H9 (cell line): ENCODE data around the gene SMARCD2. TPM values are rescaled to one million over a fixed set of nuclear protein-coding genes. Genes with fewer than 3 reads are reported as not detected.
A peak's percentile ranks its signal among the peaks of the same experiment; 100 is the strongest.

ENCODE experiments used
- DNase-seq: peaks from one replicate; pipeline ENCODE4 v3.0.0-alpha.2; 2017
- H2AFZ ChIP-seq: one replicate; pipeline ENCODE4 v1.6.1; 2013; ENCODE audit warnings: mild to moderate bottlenecking, low read length, control low read depth, moderate library complexity
- H2AK5ac ChIP-seq: 2 replicates; pipeline ENCODE4 v1.6.1; 2013; ENCODE audit warnings: low read length, control low read depth, mixed read lengths; ENCODE audit not compliant: insufficient read length
- H2BK120ac ChIP-seq: one replicate; pipeline ENCODE4 v1.6.1; 2013; ENCODE audit warnings: low read depth, mild to moderate bottlenecking, low read length, control low read depth, inconsistent platforms; ENCODE audit not compliant: poor library complexity, severe bottlenecking
- H2BK12ac ChIP-seq: 2 replicates; pipeline ENCODE4 v1.6.1; 2013; ENCODE audit warnings: low read length, control low read depth, mixed read lengths, low read depth; ENCODE audit not compliant: insufficient read length
- H2BK15ac ChIP-seq: 2 replicates; pipeline ENCODE4 v1.6.1; 2013; ENCODE audit warnings: low read depth, low read length, control low read depth
- H2BK20ac ChIP-seq: one replicate; pipeline ENCODE4 v1.6.1; 2013; ENCODE audit warnings: low read depth, mild to moderate bottlenecking, low read length, control low read depth, inconsistent platforms; ENCODE audit not compliant: poor library complexity, severe bottlenecking
- H2BK5ac ChIP-seq: 2 replicates; pipeline ENCODE4 v1.6.1; 2013; ENCODE audit warnings: low read length, control low read depth, mixed read lengths; ENCODE audit not compliant: insufficient read length
- H3K14ac ChIP-seq: 2 replicates; pipeline ENCODE4 v1.6.1; 2013; ENCODE audit warnings: low read length, control low read depth; ENCODE audit not compliant: insufficient read depth
- H3K18ac ChIP-seq: 2 replicates; pipeline ENCODE4 v1.6.1; 2013; ENCODE audit warnings: low read depth, mild to moderate bottlenecking, mixed read lengths, low read length, control low read depth; ENCODE audit not compliant: insufficient read length
- H3K23ac ChIP-seq: 2 replicates; pipeline ENCODE4 v1.6.1; 2013; ENCODE audit warnings: low read length, control low read depth, mixed read lengths, low read depth; ENCODE audit not compliant: insufficient read length
- H3K23me2 ChIP-seq: 2 replicates; pipeline ENCODE4 v1.6.1; 2013; ENCODE audit warnings: low read depth, mild to moderate bottlenecking, mixed read lengths, low read length, control low read depth; ENCODE audit not compliant: insufficient read length, poor library complexity, severe bottlenecking
- H3K27ac ChIP-seq: 2 replicates; pipeline ENCODE4 v1.5.1; 2013; ENCODE audit warnings: low read length, control low read depth, mixed read lengths, low read depth; ENCODE audit not compliant: insufficient read length
- H3K27me3 ChIP-seq: 2 replicates; pipeline ENCODE4 v1.6.1; 2013; ENCODE audit warnings: low read length, control low read depth, inconsistent platforms; ENCODE audit not compliant: insufficient read depth
- H3K4ac ChIP-seq: 2 replicates; pipeline ENCODE4 v1.6.1; 2013; ENCODE audit warnings: low read depth, mild to moderate bottlenecking, control low read depth, inconsistent platforms, low read length, moderate library complexity
- H3K4me1 ChIP-seq: 2 replicates; pipeline ENCODE4 v1.6.1; 2013; ENCODE audit warnings: low read length, control low read depth, inconsistent platforms; ENCODE audit not compliant: insufficient read depth
- H3K4me2 ChIP-seq: 2 replicates; pipeline ENCODE4 v1.6.1; 2013; ENCODE audit warnings: low read length, control low read depth, mixed read lengths; ENCODE audit not compliant: insufficient read length, insufficient read depth
- H3K56ac ChIP-seq: 2 replicates; pipeline ENCODE4 v1.6.1; 2013; ENCODE audit warnings: low read depth, mild to moderate bottlenecking, mixed read lengths, low read length, control low read depth; ENCODE audit not compliant: insufficient read length
- H3K79me1 ChIP-seq: 2 replicates; pipeline ENCODE4 v1.6.1; 2013; ENCODE audit warnings: low read depth, mild to moderate bottlenecking, moderate library complexity, low read length, control low read depth, inconsistent platforms; ENCODE audit not compliant: insufficient read depth, poor library complexity, severe bottlenecking
- H3K79me2 ChIP-seq: 2 replicates; pipeline ENCODE4 v1.6.1; 2013; ENCODE audit warnings: low read length, control low read depth, inconsistent platforms; ENCODE audit not compliant: insufficient read depth
- H3K9ac ChIP-seq: 2 replicates; pipeline ENCODE4 v1.6.1; 2013; ENCODE audit warnings: low read length, control low read depth, mixed read lengths; ENCODE audit not compliant: insufficient read length; ENCODE audit errors: extremely low read depth
- H3K9me3 ChIP-seq: one replicate; pipeline ENCODE4 v1.6.1; 2013; ENCODE audit warnings: low read depth, low read length, inconsistent platforms; ENCODE audit not compliant: control insufficient read depth
- H3T11ph ChIP-seq: one replicate; pipeline ENCODE4 v1.6.1; 2013; ENCODE audit warnings: mild to moderate bottlenecking, low read length, control low read depth, inconsistent platforms
- H4K20me1 ChIP-seq: one replicate; pipeline ENCODE4 v1.6.1; 2013; ENCODE audit not compliant: control insufficient read depth, insufficient read length, insufficient read depth
- H4K5ac ChIP-seq: 2 replicates; pipeline ENCODE4 v1.6.1; 2013; ENCODE audit warnings: low read depth, mild to moderate bottlenecking, mixed read lengths, low read length, control low read depth; ENCODE audit not compliant: insufficient read length
- H4K8ac ChIP-seq: replicated peaks from 2 replicates; pipeline ENCODE4 v1.6.1; 2013; ENCODE audit warnings: low read length, control low read depth, mixed read lengths, low read depth; ENCODE audit not compliant: insufficient read length
- H4K91ac ChIP-seq: 2 replicates; pipeline ENCODE4 v1.6.1; 2013; ENCODE audit warnings: low read depth, mild to moderate bottlenecking, moderate library complexity, mixed read lengths, low read length, control low read depth; ENCODE audit not compliant: insufficient read length
- H3K27ac Mint-ChIP-seq, 3 experiments: 2 replicates in 2 of 3; 3 replicates in 1 of 3; pipeline ENCODE4 v1.8.0; 2020 to 2021; ENCODE audit warnings: mixed read lengths in 3 of 3, mild to moderate bottlenecking in 1 of 3, moderate library complexity in 1 of 3
- H3K27me3 Mint-ChIP-seq: 2 replicates; pipeline ENCODE4 v1.8.0; 2021; ENCODE audit warnings: low read depth, mild to moderate bottlenecking, moderate library complexity, mixed read lengths
- H3K36me3 Mint-ChIP-seq, 3 experiments: 2 replicates in 2 of 3; 3 replicates in 1 of 3; pipeline ENCODE4 v1.8.0; 2020 to 2021; ENCODE audit warnings: low read depth in 3 of 3, mixed read lengths in 3 of 3; ENCODE audit not compliant: insufficient read depth in 1 of 3
- H3K4me1 Mint-ChIP-seq, 2 experiments: 2 replicates each; pipeline ENCODE4 v1.8.0; 2020; ENCODE audit warnings: mixed read lengths in 2 of 2
- H3K4me3 Mint-ChIP-seq, 2 experiments: 2 replicates in 1 of 2; 3 replicates in 1 of 2; pipeline ENCODE4 v1.8.0; 2020 to 2021; ENCODE audit warnings: mild to moderate bottlenecking in 2 of 2, mixed read lengths in 2 of 2, moderate library complexity in 1 of 2
- H3K9me3 Mint-ChIP-seq, 2 experiments: 2 replicates in 1 of 2; 3 replicates in 1 of 2; pipeline ENCODE4 v1.8.0; 2020; ENCODE audit warnings: mild to moderate bottlenecking in 2 of 2, mixed read lengths in 2 of 2, moderate library complexity in 1 of 2
- CTCF ChIP-seq: fragments of 200-600 bp; sonication (generic); conservative IDR thresholded peaks from 3 replicates; pipeline ENCODE4 v1.8.0; 2021; ENCODE audit warnings: antibody characterized with exemption, mild to moderate bottlenecking
- WGBS: extraction: QIAGEN DNeasy Blood & Tissue Kit; methylation state at CpG from one replicate; pipeline ENCODE4 v1.1.7; 2013; ENCODE audit warnings: missing lambda C conversion rate, low lambda C conversion rate, mixed read lengths; ENCODE audit not compliant: insufficient read length; ENCODE audit errors: extremely low coverage; 5-methylcytosine and 5-hydroxymethylcytosine counted together
- total RNA-seq: library from RNA; stranded (reverse); gene quantifications from 2 replicates; pipeline ENCODE4 v1.2.1, GENCODE V29; 2021

Gene SMARCD2
- total RNA-seq, 1 experiment from 2014 or later, result 68.9 TPM

DNA sequence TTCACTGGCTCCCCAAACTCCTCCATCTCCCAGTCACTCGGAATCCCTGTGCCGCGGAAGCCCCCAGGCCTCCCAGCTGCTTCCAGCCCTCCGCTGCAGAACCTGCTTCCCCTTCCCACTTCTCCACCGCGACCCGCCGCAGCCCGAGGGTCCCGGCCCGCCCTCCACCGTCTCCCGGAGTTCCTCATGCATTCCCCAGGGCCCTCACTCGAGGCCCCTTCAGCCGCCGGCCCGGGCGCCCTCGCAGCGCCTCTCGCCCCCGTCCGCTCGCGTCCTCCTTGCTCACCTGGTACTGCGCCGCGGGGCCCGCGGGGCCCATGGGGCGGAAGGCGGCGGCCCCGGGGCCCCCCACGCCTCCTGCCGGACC, 329 bp downstream of the SMARCD2 start:
- Mint-ChIP-seq H3K9me3 (no peaks in the 10 kb centered on the region), H3K36me3 (peaks cover under 1 to 8% (median 1%) of the 10 kb centered on the region in 3 experiments; a peak in 5 of 7 replicates), H3K27ac (peak overlapping the region; percentile 87 to 96 (median 96)), H3K4me3 (peak overlapping the region; percentile 96), H3K4me1 (peaks cover 22 to 40% of the 10 kb centered on the region in 2 experiments), H3K27me3 (peaks cover 19% of the 10 kb centered on the region)
- Histone ChIP-seq H3K23me2 (peaks cover 10% of the 10 kb centered on the region), H2AK5ac (no peak overlapping the region), H3K14ac (peak overlapping the region; percentile 70), H3K18ac (no peak overlapping the region), H2BK5ac (no peak overlapping the region), H2BK15ac (no peak overlapping the region), H3T11ph (no peak overlapping the region), H4K20me1 (no peaks in the 10 kb centered on the region), H3K79me2 (peaks cover 3% of the 10 kb centered on the region; the same call in 1 of the 2 replicates), H2AFZ (no peak overlapping the region), H4K5ac (no peak overlapping the region), H2BK20ac (no peak overlapping the region), H3K4me1 (no peaks in the 10 kb centered on the region; the same call in 1 of the 2 replicates), H2BK12ac (no peak overlapping the region), H3K23ac (no peak overlapping the region), H3K79me1 (peaks cover 3% of the 10 kb centered on the region), H3K56ac (no peak overlapping the region), H3K4ac (no peak overlapping the region), H4K91ac (no peak overlapping the region), H3K9me3 (no peaks in the 10 kb centered on the region), H3K4me2 (peak overlapping the region; percentile 64), H3K27me3 (no peaks in the 10 kb centered on the region; the same call in 1 of the 2 replicates), H3K27ac (no peak overlapping the region), H3K9ac (peak overlapping the region; percentile 48), H2BK120ac (no peak overlapping the region), H4K8ac (no peak overlapping the region)
- no peak for TF ChIP-seq CTCF
- DNase-seq, result no peak
- WGBS, result no CpG with 5 or more reads among the region's 36 CpGs
